ENCODE data around the gene COL4A3.

Gene COL4A3

DNA sequence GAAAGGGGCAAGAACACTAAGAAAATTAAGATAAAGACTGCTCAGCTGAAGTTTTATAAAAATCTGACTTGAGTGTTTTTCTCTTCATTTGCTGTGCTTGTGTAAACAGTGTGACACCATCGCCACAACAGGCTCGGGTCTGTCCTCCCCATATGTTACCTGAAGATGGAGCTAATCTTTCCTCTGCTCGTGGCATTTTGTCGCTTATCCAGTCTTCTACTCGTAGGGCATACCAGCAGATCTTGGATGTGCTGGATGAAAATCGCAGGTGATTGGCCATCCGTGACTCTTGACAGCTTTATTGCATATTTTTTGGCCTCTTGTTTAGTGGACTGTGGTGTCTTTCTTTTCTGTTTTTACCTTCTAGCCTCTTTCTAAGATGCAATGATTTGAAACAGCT is 182.7 kb downstream of the COL4A3 start:
- DNase-seq (ENCODE audit: low read depth) = no peak

DNA sequence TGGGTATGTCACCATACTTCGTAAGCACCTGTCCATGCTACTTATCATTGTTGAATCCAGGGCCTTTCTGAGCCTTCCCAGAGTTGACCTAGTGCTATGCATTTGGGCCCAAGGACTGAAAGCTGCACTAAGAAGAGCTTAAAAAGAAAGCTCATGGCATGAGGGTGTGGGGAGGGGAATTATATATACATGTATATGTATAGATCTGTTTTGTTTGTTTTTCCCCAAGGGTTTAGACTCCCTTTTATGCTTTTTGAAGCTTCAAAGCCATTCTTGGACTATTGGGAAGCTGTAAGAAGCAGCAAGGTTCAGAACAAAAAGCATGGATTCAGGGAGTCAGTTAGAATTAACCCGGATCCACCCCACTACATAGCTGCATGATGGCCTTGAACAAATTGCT is 183.9 kb downstream of the COL4A3 start:
- DNase-seq (ENCODE audit: low read depth) = no peak

- no peak for DNase-seq (ENCODE audit: low read depth)
These were observed 185.7 kb downstream of the COL4A3 start for GRCh38 chr2:227349989-227350612.

DNA sequence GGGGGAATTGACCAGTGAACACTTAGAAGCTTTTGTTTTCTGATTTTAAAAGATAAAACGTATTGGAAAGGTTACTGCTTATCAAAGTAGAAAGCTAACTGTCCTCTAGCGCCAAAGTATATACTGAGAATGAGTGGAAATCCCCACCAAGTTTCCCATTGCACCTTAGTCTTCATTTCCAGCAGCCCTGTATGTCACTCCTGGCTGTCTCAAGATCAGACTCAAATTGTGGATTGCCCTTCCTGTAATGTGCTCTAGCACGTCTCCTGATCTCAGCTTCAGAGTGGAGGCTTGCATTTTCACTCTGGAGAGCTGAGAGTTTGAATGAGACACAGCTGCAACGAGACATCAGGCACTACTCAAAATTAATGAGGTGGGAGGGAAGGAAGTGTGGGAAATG is 187.2 kb downstream of the COL4A3 start:
- no peak for DNase-seq (ENCODE audit: low read depth)

DNA sequence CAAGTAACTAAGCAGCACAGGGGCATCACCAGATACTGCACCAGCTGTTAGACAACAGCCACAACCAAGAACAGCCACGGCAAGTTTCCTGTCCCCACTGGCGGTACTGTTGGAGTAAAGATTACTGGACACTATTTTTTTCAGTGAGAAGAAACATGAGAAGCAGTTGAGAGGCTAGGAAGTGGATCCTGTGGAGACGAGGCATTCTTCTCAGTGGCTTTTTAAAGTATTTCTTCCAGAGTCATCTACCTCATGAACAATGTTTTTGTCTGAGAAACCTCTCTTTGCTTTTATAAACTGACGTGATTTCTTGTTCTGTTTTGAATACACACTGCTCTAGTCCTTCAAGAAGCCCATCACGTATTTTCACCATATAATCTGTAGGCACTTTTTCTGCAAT is 195.9 kb downstream of the COL4A3 start:
- no peak for DNase-seq (ENCODE audit: low read depth)

DNA sequence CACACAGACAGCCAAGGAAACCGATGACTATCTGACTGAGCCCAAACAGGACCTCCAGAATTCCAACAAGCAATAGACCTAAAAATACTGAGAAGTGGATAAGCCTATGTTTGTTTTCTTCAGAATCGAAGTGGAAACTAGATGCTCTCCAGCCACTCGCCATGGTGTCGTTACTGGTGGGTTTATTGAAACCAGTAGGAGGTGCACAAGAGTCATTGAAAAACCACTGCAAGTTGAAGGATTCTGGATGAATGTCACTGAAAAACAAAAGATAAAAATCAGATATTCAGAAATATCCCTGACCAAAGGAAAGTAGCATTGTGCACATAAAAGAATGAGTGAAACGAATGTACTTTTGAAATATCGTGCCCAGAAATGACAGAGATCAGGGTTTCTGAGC is 199.3 kb downstream of the COL4A3 start:
- no peak for DNase-seq (ENCODE audit: low read depth)

Data from CMK (cell line).